ENCODE measurements around the gene IL17RD. TPM values are rescaled to one million over a fixed set of nuclear protein-coding genes. Genes with fewer than 3 reads are reported as not detected.

Gene IL17RD
- total RNA-seq, 2 donors from 2014 or later, result not detected

DNA sequence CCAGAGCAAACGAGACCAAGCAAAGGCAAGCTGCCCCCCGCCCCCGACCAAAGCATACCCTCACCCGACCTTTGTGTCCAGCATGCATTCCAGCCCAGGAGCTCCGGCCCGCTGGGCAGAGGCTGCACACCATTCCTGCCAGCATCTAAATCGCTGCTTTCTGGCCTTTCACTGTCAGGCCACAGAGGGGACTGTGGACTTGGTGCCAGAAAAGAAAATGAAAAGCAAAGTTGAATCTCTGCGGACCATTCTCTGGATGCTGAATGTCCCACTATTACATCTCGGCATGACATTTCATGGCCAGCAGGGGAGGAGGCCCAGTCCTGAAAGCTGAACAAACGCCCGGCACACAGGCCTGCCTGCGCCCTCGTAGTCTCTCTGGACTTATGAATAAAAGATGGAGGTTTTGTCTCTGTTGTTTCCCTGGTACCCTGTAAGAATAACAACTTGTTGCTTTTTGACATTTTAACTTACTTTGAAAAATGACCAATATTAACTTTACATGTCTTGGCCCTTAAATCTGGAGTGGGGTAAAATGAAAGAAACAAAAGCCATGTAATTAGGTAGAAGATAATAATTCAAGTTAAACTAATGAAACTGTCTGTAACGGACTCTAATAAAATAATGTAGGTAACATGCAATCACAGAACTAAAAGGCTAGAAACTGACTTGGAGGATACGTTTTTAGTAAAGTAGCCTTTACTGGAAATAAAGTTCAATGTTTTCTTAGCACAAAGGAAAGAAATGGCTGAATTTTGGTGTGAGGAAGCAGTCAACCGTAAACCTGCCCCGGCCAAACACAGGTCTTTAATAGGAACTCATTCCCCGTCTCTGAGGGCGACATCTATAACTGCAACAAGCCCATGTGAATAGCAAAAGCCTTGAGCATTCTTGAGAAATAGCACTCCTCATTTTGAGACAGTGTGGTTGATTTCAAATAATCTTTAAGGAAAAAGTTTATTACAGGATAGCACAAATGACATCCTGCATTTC, 12.7 kb downstream of the IL17RD start:
- ATAC-seq (no peak), DNase-seq (no peak)
- H3K36me3 Mint-ChIP-seq (ENCODE audit: low read depth), result no peaks in the 10 kb centered on the region
- no peak overlapping the region for H3K4me3 Mint-ChIP-seq
- H3K27me3 Mint-ChIP-seq, result peaks cover 56% of the 10 kb centered on the region
- H3K27ac Mint-ChIP-seq, result no peak overlapping the region
- no peaks in the 10 kb centered on the region for H3K4me1 Mint-ChIP-seq
- H3K9me3 ChIP-seq (ENCODE audit: control insufficient read depth, low read length, poor library complexity, severe bottlenecking), result no peaks in the 10 kb centered on the region

DNA sequence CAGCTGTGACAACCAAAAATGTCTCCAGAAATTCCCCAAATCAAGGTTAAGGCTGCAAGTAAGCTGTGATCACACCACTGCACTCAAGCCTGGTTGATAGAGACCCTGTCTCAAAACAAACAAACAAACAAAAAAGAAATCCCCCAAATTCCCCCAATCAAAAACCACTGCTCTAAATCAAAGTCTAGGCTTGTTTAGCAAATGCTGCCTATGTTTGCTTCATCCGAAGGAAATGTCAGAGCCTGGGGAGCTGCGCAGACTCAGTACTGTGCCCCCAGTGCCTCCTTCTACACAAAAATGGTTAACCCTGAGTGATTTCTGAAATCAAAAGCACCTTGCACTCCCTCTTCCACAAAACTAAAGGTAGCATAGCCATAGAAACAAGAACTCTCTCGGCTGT, 13.4 kb downstream of the IL17RD start:
- H3K27me3 Mint-ChIP-seq, result peaks cover 55% of the 10 kb centered on the region
- no peaks in the 10 kb centered on the region for H3K36me3 Mint-ChIP-seq (ENCODE audit: low read depth)

DNA sequence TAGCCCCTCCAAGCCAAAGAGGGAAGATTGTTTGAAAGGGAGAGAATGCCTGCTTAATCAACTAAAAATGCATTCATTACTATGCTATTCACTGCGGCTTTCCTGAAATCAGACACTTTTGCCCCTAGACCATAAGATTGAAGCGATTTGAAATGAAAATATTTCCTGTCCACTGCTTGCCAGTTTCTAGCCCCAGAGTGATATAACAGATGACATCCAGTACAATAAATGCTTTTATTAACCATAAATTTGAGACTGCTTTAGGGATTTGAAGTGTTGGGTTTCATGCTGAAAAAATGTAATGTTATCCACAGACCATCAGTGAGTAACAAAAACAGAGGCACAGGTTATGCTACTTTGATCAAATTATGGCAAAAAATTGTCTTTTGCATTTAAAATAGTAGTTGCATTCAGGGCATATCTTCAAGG, 14.1 kb downstream of the IL17RD start:
- H3K36me3 Mint-ChIP-seq (ENCODE audit: low read depth), result no peaks in the 10 kb centered on the region
- H3K27ac Mint-ChIP-seq, result no peak overlapping the region
- H3K4me3 Mint-ChIP-seq, result no peak overlapping the region
- ATAC-seq (no peak), DNase-seq (no peak)
- H3K9me3 ChIP-seq (ENCODE audit: control insufficient read depth, low read length, poor library complexity, severe bottlenecking), result no peaks in the 10 kb centered on the region
- peaks cover 51% of the 10 kb centered on the region for H3K27me3 Mint-ChIP-seq
- H3K4me1 Mint-ChIP-seq, result no peaks in the 10 kb centered on the region

More for the DNA sequence above, 13.4 kb downstream of the IL17RD start:
- DNase-seq, result no peak
- H3K27ac Mint-ChIP-seq, result no peak overlapping the region
- ATAC-seq, result no peak
- no peaks in the 10 kb centered on the region for H3K4me1 Mint-ChIP-seq
- no peak overlapping the region for H3K4me3 Mint-ChIP-seq
- no peaks in the 10 kb centered on the region for H3K9me3 ChIP-seq (ENCODE audit: control insufficient read depth, low read length, poor library complexity, severe bottlenecking)

DNA sequence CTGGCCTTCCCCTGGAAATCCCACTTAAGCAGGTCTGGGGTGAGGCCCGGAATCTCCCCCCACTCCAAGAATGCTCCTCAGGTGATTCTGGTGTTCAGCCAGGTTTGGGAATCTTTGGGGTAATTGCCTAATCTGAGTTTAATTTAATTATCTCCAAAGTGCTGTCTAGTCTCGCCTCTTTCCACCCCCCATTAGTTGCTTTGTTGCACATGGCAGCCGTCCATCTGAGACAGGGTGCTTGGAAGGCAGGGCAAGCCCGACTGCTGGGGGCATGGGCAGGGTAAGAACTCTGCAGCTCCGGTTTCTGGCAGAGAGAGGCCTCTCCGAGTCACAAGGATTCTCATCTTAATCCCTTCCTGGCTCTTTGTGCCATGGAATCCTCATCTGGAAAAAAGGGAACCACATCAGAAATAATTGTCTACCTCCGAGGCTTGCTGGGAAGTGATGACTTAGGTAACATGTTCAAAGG, 15.0 kb downstream of the IL17RD start:
- no peaks in the 10 kb centered on the region for H3K9me3 ChIP-seq (ENCODE audit: control insufficient read depth, low read length, poor library complexity, severe bottlenecking)
- Mint-ChIP-seq H3K27me3 (peaks cover 56% of the 10 kb centered on the region), H3K36me3 (ENCODE audit: low read depth) (no peaks in the 10 kb centered on the region), H3K4me3 (no peak overlapping the region), H3K4me1 (no peaks in the 10 kb centered on the region), H3K27ac (no peak overlapping the region)
- no peak for DNase-seq
- no peak for ATAC-seq

DNA sequence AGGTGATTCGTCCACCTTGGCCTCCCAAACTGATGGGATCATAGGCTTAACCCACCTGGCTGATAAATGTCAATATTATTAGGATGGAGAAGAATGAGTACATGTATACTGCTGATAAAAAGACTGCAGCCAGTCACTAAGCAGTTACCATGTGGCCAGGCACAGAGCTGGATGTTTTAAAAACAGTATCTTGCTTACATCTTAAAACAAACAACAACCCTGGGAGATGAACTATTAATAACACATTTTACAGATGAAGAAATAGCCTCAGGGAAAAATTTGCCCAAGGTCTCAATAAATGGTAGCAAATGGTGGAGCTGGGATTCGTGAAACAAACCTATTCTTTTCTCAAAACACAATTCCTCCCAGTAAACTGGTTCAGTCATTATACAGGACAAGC, 18.1 kb downstream of the IL17RD start:
- H3K4me3 Mint-ChIP-seq, result no peak overlapping the region
- no peaks in the 10 kb centered on the region for H3K9me3 ChIP-seq (ENCODE audit: control insufficient read depth, low read length, poor library complexity, severe bottlenecking)
- H3K4me1 Mint-ChIP-seq, result no peaks in the 10 kb centered on the region
- DNase-seq, result no peak
- peaks cover 56% of the 10 kb centered on the region for H3K27me3 Mint-ChIP-seq
- H3K27ac Mint-ChIP-seq, result no peak overlapping the region
- H3K36me3 Mint-ChIP-seq (ENCODE audit: low read depth), result no peaks in the 10 kb centered on the region
- no peak for ATAC-seq

DNA sequence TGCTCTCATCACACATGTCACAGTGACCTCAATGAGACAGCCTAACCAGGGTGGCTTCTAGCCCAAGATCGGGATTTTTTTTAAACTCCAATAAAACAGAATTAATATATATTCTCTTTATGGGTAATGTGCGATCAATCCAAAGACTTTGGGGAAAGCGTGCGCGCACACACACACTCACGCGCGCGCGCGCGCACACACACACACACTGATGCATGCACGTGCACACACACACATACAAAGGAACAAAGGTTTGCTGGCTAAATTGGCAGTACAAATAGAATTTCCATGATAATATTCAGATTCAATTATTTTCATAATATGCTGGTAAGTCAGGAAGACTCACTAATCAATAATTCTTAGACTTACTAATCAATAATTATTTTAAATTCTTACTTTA, 19.3 kb downstream of the IL17RD start:
- H3K9me3 ChIP-seq (ENCODE audit: control insufficient read depth, low read length, poor library complexity, severe bottlenecking), result no peaks in the 10 kb centered on the region
- no peak overlapping the region for H3K4me3 Mint-ChIP-seq
- DNase-seq (no peak), ATAC-seq (no peak)
- no peaks in the 10 kb centered on the region for H3K4me1 Mint-ChIP-seq
- peaks cover 50% of the 10 kb centered on the region for H3K27me3 Mint-ChIP-seq
- H3K27ac Mint-ChIP-seq, result no peak overlapping the region
- no peaks in the 10 kb centered on the region for H3K36me3 Mint-ChIP-seq (ENCODE audit: low read depth)

DNA sequence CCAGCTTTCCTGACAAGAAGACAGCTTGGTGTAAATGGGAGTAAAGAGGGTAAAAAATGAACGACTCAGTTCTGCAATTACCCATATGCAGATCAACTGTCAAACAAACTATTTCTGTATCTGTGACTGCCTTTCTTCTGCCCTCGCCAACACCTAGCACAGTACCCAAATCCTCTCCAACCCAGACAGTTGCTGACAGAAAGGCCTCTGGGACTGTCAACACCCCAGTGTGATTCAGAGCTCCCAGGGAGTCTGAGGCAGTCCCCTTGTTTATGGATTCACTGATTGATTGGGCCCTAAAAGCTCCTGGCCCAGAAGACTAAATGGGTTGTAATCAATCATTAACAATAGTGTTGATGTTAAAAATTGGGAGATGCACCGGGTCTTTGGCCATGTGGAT, 20.2 kb downstream of the IL17RD start:
- peaks cover 45% of the 10 kb centered on the region for H3K27me3 Mint-ChIP-seq
- no peak overlapping the region for H3K27ac Mint-ChIP-seq
- H3K36me3 Mint-ChIP-seq (ENCODE audit: low read depth), result no peaks in the 10 kb centered on the region
- H3K4me3 Mint-ChIP-seq, result no peak overlapping the region
- no peaks in the 10 kb centered on the region for H3K4me1 Mint-ChIP-seq
- DNase-seq (no peak), ATAC-seq (no peak)
- H3K9me3 ChIP-seq (ENCODE audit: control insufficient read depth, low read length, poor library complexity, severe bottlenecking), result no peaks in the 10 kb centered on the region

DNA sequence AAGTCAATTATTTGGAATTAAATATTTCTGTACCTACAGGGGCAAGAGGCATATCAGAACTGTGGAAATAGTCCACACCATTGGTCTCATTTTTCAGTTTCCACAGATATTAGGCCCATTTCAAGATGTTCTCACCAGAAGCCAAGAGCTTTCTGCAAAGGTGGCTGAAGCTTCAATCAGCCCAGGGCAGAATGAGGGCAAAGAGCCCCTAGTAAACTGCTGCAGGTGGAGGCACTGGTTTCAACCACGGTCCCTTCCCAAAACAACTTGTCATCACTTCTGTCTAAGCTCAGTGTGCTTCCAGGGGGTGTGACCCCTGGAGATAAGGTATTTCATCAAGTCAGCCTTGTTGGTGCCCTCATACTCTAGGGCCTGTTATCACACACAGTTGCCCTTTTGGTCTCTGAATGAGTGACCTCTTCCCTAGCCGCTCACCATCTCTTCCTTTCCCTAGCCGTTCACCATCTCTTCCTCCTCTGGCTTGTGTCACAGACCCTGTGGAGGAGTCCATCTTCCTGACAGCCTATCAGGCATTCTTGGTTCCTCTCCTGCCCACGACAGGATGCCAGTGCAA, 21.2 kb downstream of the IL17RD start:
- Mint-ChIP-seq H3K36me3 (ENCODE audit: low read depth) (no peaks in the 10 kb centered on the region), H3K4me3 (no peak overlapping the region), H3K4me1 (no peaks in the 10 kb centered on the region), H3K27ac (no peak overlapping the region), H3K27me3 (peaks cover 51% of the 10 kb centered on the region)
- ATAC-seq (no peak), DNase-seq (no peak)
- H3K9me3 ChIP-seq (ENCODE audit: control insufficient read depth, low read length, poor library complexity, severe bottlenecking), result no peaks in the 10 kb centered on the region

DNA sequence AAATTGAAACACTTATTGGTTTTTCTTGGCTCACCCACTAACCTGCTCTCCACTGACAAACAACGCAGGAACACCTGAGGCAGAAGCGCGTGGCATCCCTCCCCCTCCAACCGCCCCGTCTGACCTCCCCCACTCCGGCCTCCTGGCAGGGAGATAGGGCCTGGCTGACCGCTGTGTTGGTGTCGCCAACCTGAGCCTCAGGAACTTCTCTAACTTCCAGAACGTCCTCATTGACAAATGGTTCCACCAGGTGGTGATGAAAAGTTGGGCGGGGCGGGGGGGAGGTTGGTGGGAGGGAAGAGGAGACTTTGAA, 22.8 kb downstream of the IL17RD start:
- no peaks in the 10 kb centered on the region for H3K4me1 Mint-ChIP-seq
- H3K36me3 Mint-ChIP-seq (ENCODE audit: low read depth), result peaks cover 4% of the 10 kb centered on the region
- no peaks in the 10 kb centered on the region for H3K9me3 ChIP-seq (ENCODE audit: control insufficient read depth, low read length, poor library complexity, severe bottlenecking)
- peaks cover 60% of the 10 kb centered on the region for H3K27me3 Mint-ChIP-seq
- no peak overlapping the region for H3K27ac Mint-ChIP-seq
- ATAC-seq (no peak), DNase-seq (no peak)
- no peak overlapping the region for H3K4me3 Mint-ChIP-seq

DNA sequence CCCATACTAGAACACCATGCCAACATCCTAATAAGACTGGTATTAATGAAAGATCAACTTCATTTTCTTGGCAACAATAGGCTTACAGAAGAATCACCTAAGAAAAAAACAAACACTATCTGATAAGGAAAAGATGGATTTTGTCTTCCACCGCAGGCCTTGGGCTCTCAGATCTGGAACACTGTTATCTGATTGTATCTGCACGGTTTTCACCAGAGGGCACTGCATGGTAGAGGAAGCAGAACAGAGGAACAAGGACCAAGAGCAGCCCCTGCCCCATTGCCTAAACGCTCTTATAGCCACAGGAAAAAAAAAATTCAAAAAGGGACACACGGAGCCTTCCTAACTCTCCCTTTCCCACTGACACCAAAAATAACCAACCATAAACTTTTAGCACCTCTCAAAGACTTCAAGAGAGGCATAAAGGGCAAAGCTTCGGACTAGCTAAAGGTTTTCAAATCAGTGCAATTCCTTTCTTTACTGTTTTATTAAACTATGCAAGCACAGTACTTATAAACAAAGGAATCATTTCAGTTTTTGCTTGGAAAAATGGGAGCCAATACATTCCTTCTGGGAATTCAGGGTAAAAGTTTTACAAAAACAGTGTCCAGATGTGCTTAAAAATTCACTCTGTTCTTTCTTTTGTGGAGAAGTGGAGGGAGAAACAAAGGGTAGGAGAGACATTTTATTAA, 23.3 kb downstream of the IL17RD start:
- ATAC-seq (no peak), DNase-seq (no peak)
- peaks cover 60% of the 10 kb centered on the region for H3K27me3 Mint-ChIP-seq
- no peak overlapping the region for H3K4me3 Mint-ChIP-seq
- H3K4me1 Mint-ChIP-seq, result no peaks in the 10 kb centered on the region
- no peaks in the 10 kb centered on the region for H3K9me3 ChIP-seq (ENCODE audit: control insufficient read depth, low read length, poor library complexity, severe bottlenecking)
- peaks cover 4% of the 10 kb centered on the region for H3K36me3 Mint-ChIP-seq (ENCODE audit: low read depth)
- no peak overlapping the region for H3K27ac Mint-ChIP-seq

DNA sequence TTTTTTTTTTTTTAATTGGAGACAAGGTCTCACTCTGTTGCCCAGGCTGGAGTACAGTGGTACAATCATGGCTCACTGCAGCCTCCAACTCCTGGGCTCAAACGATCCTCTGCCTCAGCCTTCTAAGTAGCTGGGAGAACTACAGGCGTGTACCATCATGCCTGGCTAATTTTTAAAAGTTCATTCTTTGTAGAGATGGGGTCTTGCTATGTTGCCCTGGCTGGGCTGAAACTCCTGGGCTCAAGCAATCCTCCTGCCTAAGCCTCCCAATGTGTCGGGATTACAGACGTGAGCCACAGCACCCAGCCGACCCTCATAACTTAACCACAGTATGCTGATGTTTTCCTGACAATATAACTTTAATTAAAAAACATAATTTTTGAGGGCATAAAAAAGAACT, 24.3 kb downstream of the IL17RD start:
- no peaks in the 10 kb centered on the region for H3K9me3 ChIP-seq (ENCODE audit: control insufficient read depth, low read length, poor library complexity, severe bottlenecking)
- Mint-ChIP-seq H3K27me3 (peaks cover 63% of the 10 kb centered on the region), H3K27ac (no peak overlapping the region), H3K4me3 (no peak overlapping the region), H3K36me3 (ENCODE audit: low read depth) (peaks cover 4% of the 10 kb centered on the region), H3K4me1 (no peaks in the 10 kb centered on the region)
- DNase-seq, result no peak
- no peak for ATAC-seq

DNA sequence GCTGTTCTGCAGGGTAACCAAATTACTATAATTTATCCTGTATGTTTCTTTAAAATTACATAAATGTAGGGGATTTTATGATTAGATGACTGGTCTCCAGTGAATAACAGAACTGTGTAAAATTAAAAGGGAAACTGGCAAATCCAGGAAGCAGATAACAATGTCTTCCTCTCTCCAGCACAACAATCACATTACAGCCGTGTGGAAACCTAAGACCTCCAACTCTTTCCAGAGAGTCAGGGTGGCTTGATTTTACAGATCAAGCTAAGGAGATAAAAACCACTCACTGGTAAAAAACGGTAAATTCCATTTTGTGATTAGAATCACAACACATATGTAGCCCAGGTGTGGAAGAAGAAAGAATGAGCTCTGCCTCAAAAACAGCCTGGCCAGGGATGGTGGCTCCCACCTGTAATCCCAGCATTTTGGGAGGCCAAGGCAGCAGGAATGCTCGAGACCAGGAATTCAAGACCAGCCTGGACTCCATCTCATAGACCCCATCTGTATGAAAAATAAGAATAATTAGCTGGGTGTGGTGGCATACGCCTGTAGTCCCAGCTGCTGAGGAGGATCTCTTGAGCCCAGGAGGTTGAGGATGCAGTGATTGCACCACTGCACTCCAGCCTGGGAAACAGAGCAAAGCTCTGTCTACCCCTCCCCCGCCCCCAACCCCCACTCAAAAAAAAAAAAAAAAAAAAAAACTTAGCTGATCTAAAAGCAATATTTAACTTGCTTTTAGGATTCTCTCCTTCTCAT, 29.0 kb downstream of the IL17RD start:
- H3K4me1 Mint-ChIP-seq, result peaks cover 3% of the 10 kb centered on the region
- H3K36me3 Mint-ChIP-seq (ENCODE audit: low read depth), result peaks cover 4% of the 10 kb centered on the region
- H3K27me3 Mint-ChIP-seq, result peaks cover 53% of the 10 kb centered on the region
- H3K27ac Mint-ChIP-seq, result no peak overlapping the region
- H3K9me3 ChIP-seq (ENCODE audit: control insufficient read depth, low read length, poor library complexity, severe bottlenecking), result no peaks in the 10 kb centered on the region
- H3K4me3 Mint-ChIP-seq, result no peak overlapping the region
- no peak for DNase-seq
- ATAC-seq, result no peak

DNA sequence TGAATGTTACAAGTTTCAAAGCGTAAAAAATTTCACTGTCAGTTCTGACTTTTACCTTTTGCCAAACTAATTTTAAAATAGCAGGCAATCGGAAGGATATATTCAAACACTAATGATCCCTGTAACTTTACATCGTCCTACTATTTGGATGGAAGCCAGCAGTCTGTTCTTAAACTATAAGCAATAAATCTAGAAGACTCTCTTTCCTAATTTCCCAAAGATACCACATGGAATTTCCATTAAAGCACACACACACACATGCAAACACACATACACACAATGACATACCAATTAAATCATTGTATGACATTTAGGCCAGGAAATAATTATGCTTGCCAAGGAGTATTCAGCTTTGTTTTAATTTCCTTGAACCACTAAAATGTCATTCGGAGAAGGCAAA, 32.0 kb downstream of the IL17RD start:
- no peak overlapping the region for H3K4me3 Mint-ChIP-seq
- peaks cover under 1% of the 10 kb centered on the region for H3K36me3 Mint-ChIP-seq (ENCODE audit: low read depth)
- H3K4me1 Mint-ChIP-seq, result peaks cover 3% of the 10 kb centered on the region
- no peak for ATAC-seq
- H3K9me3 ChIP-seq (ENCODE audit: control insufficient read depth, low read length, poor library complexity, severe bottlenecking), result no peaks in the 10 kb centered on the region
- DNase-seq, result no peak
- peaks cover 57% of the 10 kb centered on the region for H3K27me3 Mint-ChIP-seq
- H3K27ac Mint-ChIP-seq, result no peak overlapping the region
